ENCODE data around the gene TMEM119. TPM values are rescaled to one million over a fixed set of nuclear protein-coding genes. Genes with fewer than 3 reads are reported as not detected.

Gene TMEM119
- total and polyA plus RNA-seq, 10 of the 15 experiments (the other 5 are each of a cell fraction or from before 2014, with no cell fraction given), result 0.11 to 0.44 (median 0.19) TPM; not detected in 5

GRCh38 chr12:108616359-108616758, 18.5 kb upstream of the TMEM119 start:
- no peaks in the 10 kb centered on the region for H3K27me3 ChIP-seq (replicated peaks in 1 of 2; ENCODE audit: control insufficient read depth in 2 of 2, insufficient read depth in 2 of 2, low read length in 1 of 2)
- intact Hi-C loops (cut with micrococcal nuclease; ENCODE audit: unreplicated experiment) (loop anchor here (5.0 kb wide), 1 partner anchor 99 kb away; the partner anchor contains the start of gene FICD), in situ Hi-C loops (cut with MboI) (loop anchor here (5.0 kb wide), 2 partner anchors 49 to 284 kb away; no protein-coding TSS in a partner anchor)
- WGBS (ENCODE audit: insufficient coverage, insufficient replicate concordance, low lambda C conversion rate, missing lambda C conversion rate), result 91% methylated on average over 2 of the region's 2 CpGs
- no peaks in the 10 kb centered on the region for H3K36me3 ChIP-seq (ENCODE audit: control insufficient read depth in 2 of 2, insufficient read depth in 2 of 2, low read length in 1 of 2)
- SMC1A ChIA-PET (ENCODE audit: uncharacterized antibody, unreplicated experiment), result interaction anchor here (0.5 to 11.4 kb wide), 12 partner anchors 8 to 169 kb away, joined by 3 to 718 read pairs (median 6); partner anchors contain the start of genes ISCU, SART3 and SELPLG
- peaks cover 55% of the 10 kb centered on the region for H3K4me1 ChIP-seq (ENCODE audit: control insufficient read depth, insufficient read depth, low read length)
- peak overlapping the region; percentile 63 for H3K9ac ChIP-seq (ENCODE audit: control insufficient read depth, insufficient read depth, low read length)
- no peak for ATAC-seq
- H4K20me1 ChIP-seq (ENCODE audit: control insufficient read depth, insufficient read depth), result no peaks in the 10 kb centered on the region
- peaks cover 13% of the 10 kb centered on the region; the same call in 2 of the 3 replicates for H3K9me3 ChIP-seq (replicated peaks; ENCODE audit: control insufficient read depth, insufficient read depth, low read length)
- CTCF ChIA-PET, result interaction anchor here (0.9 to 17.2 kb wide), 8 partner anchors 20 to 241 kb away, joined by 3 to 866 read pairs (median 30); partner anchors contain the start of genes ISCU, SART3, SELPLG and SSH1
- H3K4me3 ChIP-seq, result no peak overlapping the region; the same call in 1 of the 2 replicates
- peak overlapping the region; percentile 99 for H3K27ac ChIP-seq (ENCODE audit: control insufficient read depth, insufficient read depth)
- RAD21 ChIA-PET (ENCODE audit: unreplicated experiment), result interaction anchor here (1.1 to 15.9 kb wide), 10 partner anchors 16 to 334 kb away, joined by 3 to 633 read pairs (median 8); partner anchors contain the start of genes ISCU, SART3 and SELPLG
- H2AFZ ChIP-seq (ENCODE audit: control insufficient read depth, low read depth, low read length), result no peak overlapping the region
- TF ChIP-seq CHD2 (IDR thresholded peaks at IDR 0.05; ENCODE audit: borderline replicate concordance, low read depth, low read length) (no peak), HDGF (IDR thresholded peaks at IDR 0.05) (peak; percentile 76)
- peak overlapping the region; percentile 89 for H3K4me2 ChIP-seq (ENCODE audit: control insufficient read depth, insufficient read depth)
- BruUV-seq (replicated peaks), result no TSS peak
- no peaks in the 10 kb centered on the region for H3K79me2 ChIP-seq (ENCODE audit: control insufficient read depth, insufficient read depth, low read length)
- DNase-seq (ENCODE audit: low read depth, low spot score), result no peak
- POLR2A ChIA-PET, result interaction anchor here (1.1 to 8.2 kb wide), 7 partner anchors 18 to 235 kb away, joined by 3 to 211 read pairs (median 7); partner anchors contain the start of genes ISCU and SELPLG
- FAIRE-seq, result no peak

- Histone ChIP-seq H3K27ac (ENCODE audit: control insufficient read depth, insufficient read depth) (peak overlapping the region; percentile 99), H3K9me3 (replicated peaks; ENCODE audit: control insufficient read depth, insufficient read depth, low read length) (peaks cover 13% of the 10 kb centered on the region; the same call in 2 of the 3 replicates), H3K36me3 (ENCODE audit: control insufficient read depth in 2 of 2, insufficient read depth in 2 of 2, low read length in 1 of 2) (no peaks in the 10 kb centered on the region), H4K20me1 (ENCODE audit: control insufficient read depth, insufficient read depth) (no peaks in the 10 kb centered on the region), H3K4me1 (ENCODE audit: control insufficient read depth, insufficient read depth, low read length) (peaks cover 55% of the 10 kb centered on the region), H3K9ac (ENCODE audit: control insufficient read depth, insufficient read depth, low read length) (no peak overlapping the region), H3K4me2 (ENCODE audit: control insufficient read depth, insufficient read depth) (peak overlapping the region; percentile 39), H3K79me2 (ENCODE audit: control insufficient read depth, insufficient read depth, low read length) (no peaks in the 10 kb centered on the region), H2AFZ (ENCODE audit: control insufficient read depth, low read depth, low read length) (no peak overlapping the region), H3K4me3 (no peak overlapping the region), H3K27me3 (replicated peaks in 1 of 2; ENCODE audit: control insufficient read depth in 2 of 2, insufficient read depth in 2 of 2, low read length in 1 of 2) (no peaks in the 10 kb centered on the region)
- ChIA-PET POLR2A (interaction anchor here (2.6 to 8.2 kb wide), 4 partner anchors 19 to 49 kb away, joined by 7 to 211 read pairs (median 52); partner anchors contain the start of genes ISCU and SELPLG), SMC1A (ENCODE audit: uncharacterized antibody, unreplicated experiment) (interaction anchor here (0.9 to 11.4 kb wide), 10 partner anchors 11 to 103 kb away, joined by 3 to 718 read pairs (median 4); partner anchors contain the start of genes ISCU and SART3), RAD21 (ENCODE audit: unreplicated experiment) (interaction anchor here (2.6 to 15.9 kb wide), 4 partner anchors 19 to 188 kb away, joined by 7 to 633 read pairs (median 148); partner anchors contain the start of genes ISCU, SART3 and SELPLG), CTCF (interaction anchor here (0.8 to 17.2 kb wide), 6 partner anchors 20 to 242 kb away, joined by 3 to 866 read pairs (median 56); partner anchors contain the start of genes ISCU, SART3, SELPLG and SSH1)
- in situ Hi-C loops (cut with MboI) (loop anchor here (5.0 kb wide), 2 partner anchors 49 to 284 kb away; no protein-coding TSS in a partner anchor), intact Hi-C loops (cut with micrococcal nuclease; ENCODE audit: unreplicated experiment) (loop anchor here (5.0 kb wide), 1 partner anchor 99 kb away; the partner anchor contains the start of gene FICD)
- DNase-seq (ENCODE audit: low read depth, low spot score) (no peak), FAIRE-seq (no peak), ATAC-seq (no peak)
- WGBS (ENCODE audit: insufficient coverage, insufficient replicate concordance, low lambda C conversion rate, missing lambda C conversion rate), result 88% methylated on average over 1 of the region's 1 CpG
- BruUV-seq (replicated peaks), result no TSS peak
- TF ChIP-seq CBX5 (IDR thresholded peaks at IDR 0.05; ENCODE audit: low read depth) (peak; percentile 85; the same call in 1 of the 2 replicates), USF2 (IDR thresholded peaks at IDR 0.05; ENCODE audit: borderline replicate concordance, low read depth, low read length) (no peak), RB1 (IDR thresholded peaks at IDR 0.05; ENCODE audit: borderline replicate concordance) (no peak), NKRF (conservative IDR thresholded peaks at IDR 0.05) (no peak), CREB1 (IDR thresholded peaks at IDR 0.05; ENCODE audit: low read depth) (no peak)
Measured at GRCh38 chr12:108615918-108616317, 18.0 kb upstream of the TMEM119 start.

Measured in GM12878 (cell line).